ENCODE data around the gene TAS2R9. TPM values are rescaled to one million over a fixed set of nuclear protein-coding genes. Genes with fewer than 3 reads are reported as not detected.
"Not testable (repeated sequence)": the region's sequence is repeated elsewhere in the genome, so short reads cannot be mapped to it uniquely, and the experiment has no call there.

TAS2R9 gene
- total RNA-seq, 1 experiment from 2014 or later: not detected

DNA sequence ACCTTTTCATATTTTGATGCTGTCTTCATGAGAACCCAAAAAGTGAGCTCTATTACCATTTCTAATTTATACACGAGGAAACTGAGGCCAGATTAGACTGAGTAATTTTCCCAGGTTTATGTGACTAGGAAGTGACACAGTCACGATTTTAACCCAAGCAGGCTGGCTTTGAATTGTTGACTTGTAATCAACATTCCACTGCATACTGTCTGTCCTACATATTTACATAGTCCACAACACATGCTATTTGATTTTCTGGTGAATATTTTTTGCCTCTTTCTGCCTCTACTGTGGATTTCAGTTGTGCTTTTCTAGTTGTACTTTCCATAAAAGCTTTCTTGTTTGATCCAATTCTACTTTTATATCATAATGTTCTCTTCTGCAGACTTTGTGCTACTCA lies 15.7 kb downstream of the TAS2R9 start:
- H3K9me3 Mint-ChIP-seq (ENCODE audit: unreplicated experiment): peaks cover 10% of the 10 kb centered on the region

DNA sequence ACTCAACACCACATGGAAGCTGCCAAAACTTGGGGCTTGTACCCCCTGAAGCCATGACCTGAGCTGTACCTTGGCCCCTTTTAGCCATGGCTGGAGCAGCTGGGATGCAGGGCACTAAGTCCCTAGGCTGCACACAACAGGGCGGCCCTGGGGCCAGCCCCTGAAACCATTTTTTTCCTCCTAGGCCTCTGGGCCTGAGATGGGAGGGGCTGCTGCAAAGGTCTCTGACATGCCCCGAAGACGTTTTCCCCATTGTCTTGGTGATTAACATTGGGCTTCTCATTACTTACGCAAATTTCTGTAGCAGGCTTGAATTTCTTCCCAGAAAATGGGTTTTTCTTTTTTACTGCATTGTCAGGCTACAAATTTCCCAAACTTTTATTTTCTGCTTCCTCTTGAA lies 18.2 kb downstream of the TAS2R9 start:
- CTCF ChIA-PET: not testable (repeated sequence)

More for the DNA sequence above, 15.7 kb downstream of the TAS2R9 start:
- intact Hi-C loops (cut with micrococcal nuclease; ENCODE audit: unreplicated experiment): no loop called here
- H3K36me3 ChIP-seq (ENCODE audit: control insufficient read depth, insufficient read depth, low read length): no peaks in the 10 kb centered on the region
- no peak for DNase-seq
- H3K27me3 Mint-ChIP-seq (ENCODE audit: insufficient read depth, unreplicated experiment): peaks cover 14% of the 10 kb centered on the region
- no peaks in the 10 kb centered on the region for H3K9me3 ChIP-seq
- no TSS peak for BruUV-seq (replicated peaks)
- no peak overlapping the region for H3K27ac Mint-ChIP-seq (ENCODE audit: unreplicated experiment)
- ChIA-PET CTCF (no interaction called here), POLR2A (no interaction called here)
- H3K27me3 ChIP-seq (replicated peaks; ENCODE audit: control insufficient read depth, insufficient read depth, low read length): peaks cover 2% of the 10 kb centered on the region; the same call in 1 of the 2 replicates
- no peak overlapping the region for H3K4me3 ChIP-seq (ENCODE audit: low read depth, low read length)
- no peaks in the 10 kb centered on the region for H3K36me3 Mint-ChIP-seq (ENCODE audit: insufficient read depth, unreplicated experiment)
- peaks cover 7% of the 10 kb centered on the region for H3K4me1 Mint-ChIP-seq (ENCODE audit: low read depth, unreplicated experiment)
- no peak overlapping the region for H3K4me3 Mint-ChIP-seq (ENCODE audit: unreplicated experiment)
- TF ChIP-seq, protein P1, sequence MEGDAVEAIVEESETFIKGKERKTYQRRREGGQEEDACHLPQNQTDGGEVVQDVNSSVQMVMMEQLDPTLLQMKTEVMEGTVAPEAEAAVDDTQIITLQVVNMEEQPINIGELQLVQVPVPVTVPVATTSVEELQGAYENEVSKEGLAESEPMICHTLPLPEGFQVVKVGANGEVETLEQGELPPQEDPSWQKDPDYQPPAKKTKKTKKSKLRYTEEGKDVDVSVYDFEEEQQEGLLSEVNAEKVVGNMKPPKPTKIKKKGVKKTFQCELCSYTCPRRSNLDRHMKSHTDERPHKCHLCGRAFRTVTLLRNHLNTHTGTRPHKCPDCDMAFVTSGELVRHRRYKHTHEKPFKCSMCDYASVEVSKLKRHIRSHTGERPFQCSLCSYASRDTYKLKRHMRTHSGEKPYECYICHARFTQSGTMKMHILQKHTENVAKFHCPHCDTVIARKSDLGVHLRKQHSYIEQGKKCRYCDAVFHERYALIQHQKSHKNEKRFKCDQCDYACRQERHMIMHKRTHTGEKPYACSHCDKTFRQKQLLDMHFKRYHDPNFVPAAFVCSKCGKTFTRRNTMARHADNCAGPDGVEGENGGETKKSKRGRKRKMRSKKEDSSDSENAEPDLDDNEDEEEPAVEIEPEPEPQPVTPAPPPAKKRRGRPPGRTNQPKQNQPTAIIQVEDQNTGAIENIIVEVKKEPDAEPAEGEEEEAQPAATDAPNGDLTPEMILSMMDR (IDR thresholded peaks at IDR 0.05; ENCODE audit: insufficient read depth in 1 of 2, low read depth in 1 of 2, low read length in 1 of 2, severe bottlenecking in 1 of 2, unreplicated experiment in 1 of 2): no peak
- peaks cover 4% of the 10 kb centered on the region; the same call in 1 of the 2 replicates for H3K4me1 ChIP-seq

DNA sequence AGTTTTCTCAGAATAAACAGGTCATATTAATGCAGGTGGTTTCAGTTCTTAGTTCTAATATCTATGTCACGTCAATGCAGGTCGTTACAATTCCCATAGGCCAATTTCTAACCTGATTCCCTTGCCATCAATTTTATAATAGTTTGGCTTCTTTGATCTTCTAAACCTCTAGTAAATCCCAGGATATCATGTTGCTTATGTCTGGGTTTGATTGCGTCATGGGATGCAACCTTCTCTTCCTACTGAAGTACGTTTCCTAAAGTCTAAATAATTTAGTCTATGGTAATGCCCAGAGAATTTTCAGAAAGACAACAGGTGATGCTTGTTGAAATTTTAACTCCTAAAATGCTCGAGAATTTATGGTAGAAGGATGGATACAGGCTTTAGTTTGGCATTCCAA lies 26.7 kb downstream of the TAS2R9 start:
- no peaks in the 10 kb centered on the region for H3K9me3 ChIP-seq
- ChIA-PET POLR2A (no interaction called here), CTCF (no interaction called here)
- BruUV-seq (replicated peaks): no TSS peak
- H3K4me3 ChIP-seq (ENCODE audit: low read depth, low read length): no peak overlapping the region
- no peak for DNase-seq
- intact Hi-C loops (cut with micrococcal nuclease; ENCODE audit: unreplicated experiment): no loop called here
- H3K27me3 ChIP-seq (replicated peaks; ENCODE audit: control insufficient read depth, insufficient read depth, low read length): no peaks in the 10 kb centered on the region
- Mint-ChIP-seq H3K9me3 (ENCODE audit: unreplicated experiment) (no peaks in the 10 kb centered on the region), H3K27ac (ENCODE audit: unreplicated experiment) (no peak overlapping the region), H3K4me1 (ENCODE audit: low read depth, unreplicated experiment) (peaks cover 8% of the 10 kb centered on the region), H3K4me3 (ENCODE audit: unreplicated experiment) (no peak overlapping the region), H3K36me3 (ENCODE audit: insufficient read depth, unreplicated experiment) (no peaks in the 10 kb centered on the region), H3K27me3 (ENCODE audit: insufficient read depth, unreplicated experiment) (no peaks in the 10 kb centered on the region)
- no peaks in the 10 kb centered on the region for H3K36me3 ChIP-seq (ENCODE audit: control insufficient read depth, insufficient read depth, low read length)
- peaks cover 9% of the 10 kb centered on the region; the same call in 1 of the 2 replicates for H3K4me1 ChIP-seq
- TF ChIP-seq, protein P1 (IDR thresholded peaks at IDR 0.05; ENCODE audit: insufficient read depth in 1 of 2, low read depth in 1 of 2, low read length in 1 of 2, severe bottlenecking in 1 of 2, unreplicated experiment in 1 of 2): no peak

More for the DNA sequence above, 18.2 kb downstream of the TAS2R9 start:
- H3K4me1 ChIP-seq; H3K9me3 Mint-ChIP-seq (ENCODE audit: unreplicated experiment); H3K4me1 Mint-ChIP-seq (ENCODE audit: low read depth, unreplicated experiment); H3K27me3 Mint-ChIP-seq (ENCODE audit: insufficient read depth, unreplicated experiment); H3K36me3 Mint-ChIP-seq (ENCODE audit: insufficient read depth, unreplicated experiment); DNase-seq; BruUV-seq (replicated peaks); H3K4me3 Mint-ChIP-seq (ENCODE audit: unreplicated experiment); H3K27me3 ChIP-seq (replicated peaks; ENCODE audit: control insufficient read depth, insufficient read depth, low read length); intact Hi-C loops (cut with micrococcal nuclease; ENCODE audit: unreplicated experiment); POLR2A ChIA-PET; H3K9me3 ChIP-seq; H3K27ac Mint-ChIP-seq (ENCODE audit: unreplicated experiment); H3K4me3 ChIP-seq (ENCODE audit: low read depth, low read length); H3K36me3 ChIP-seq (ENCODE audit: control insufficient read depth, insufficient read depth, low read length): not testable (repeated sequence)

DNA sequence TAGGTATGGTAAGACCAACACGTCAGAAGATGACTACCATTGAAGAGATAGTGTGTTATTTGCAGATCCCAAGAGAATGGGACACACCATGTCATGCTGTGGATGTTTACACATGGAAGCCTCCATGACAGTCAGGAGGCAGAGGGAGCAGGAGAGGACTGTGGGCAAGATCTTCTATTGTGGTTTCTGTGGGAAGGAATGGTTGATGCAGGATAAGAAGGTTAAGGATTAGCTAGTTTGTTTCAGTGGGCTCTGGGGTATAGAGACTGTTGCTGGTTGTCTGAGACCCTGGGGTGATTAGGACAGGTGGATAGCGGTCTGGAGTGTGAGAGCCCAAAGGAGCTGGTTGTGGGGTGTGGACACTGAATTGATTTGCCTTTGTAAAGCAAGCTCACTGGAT lies 30.9 kb downstream of the TAS2R9 start:
- no peaks in the 10 kb centered on the region for H3K36me3 ChIP-seq (ENCODE audit: control insufficient read depth, insufficient read depth, low read length)
- Mint-ChIP-seq H3K4me1 (ENCODE audit: low read depth, unreplicated experiment) (peaks cover 8% of the 10 kb centered on the region), H3K4me3 (ENCODE audit: unreplicated experiment) (no peak overlapping the region), H3K27me3 (ENCODE audit: insufficient read depth, unreplicated experiment) (peaks cover 11% of the 10 kb centered on the region), H3K27ac (ENCODE audit: unreplicated experiment) (no peak overlapping the region), H3K9me3 (ENCODE audit: unreplicated experiment) (no peaks in the 10 kb centered on the region), H3K36me3 (ENCODE audit: insufficient read depth, unreplicated experiment) (no peaks in the 10 kb centered on the region)
- no TSS peak for BruUV-seq (replicated peaks)
- no peaks in the 10 kb centered on the region; the same call in 1 of the 2 replicates for H3K9me3 ChIP-seq
- TF ChIP-seq, protein P1 (IDR thresholded peaks at IDR 0.05; ENCODE audit: insufficient read depth in 1 of 2, low read depth in 1 of 2, low read length in 1 of 2, severe bottlenecking in 1 of 2, unreplicated experiment in 1 of 2): no peak
- peaks cover 9% of the 10 kb centered on the region; the same call in 1 of the 2 replicates for H3K4me1 ChIP-seq
- CTCF ChIA-PET: interaction anchor here (0.6 kb wide), 1 partner anchor 1298 kb away, joined by 3 read pairs; no protein-coding TSS in a partner anchor
- intact Hi-C loops (cut with micrococcal nuclease; ENCODE audit: unreplicated experiment): no loop called here
- H3K27me3 ChIP-seq (replicated peaks; ENCODE audit: control insufficient read depth, insufficient read depth, low read length): 0 out of 2 replicates have a peak, but pooled peaks cover 1% of the 10 kb centered on the region
- H3K4me3 ChIP-seq (ENCODE audit: low read depth, low read length): no peak overlapping the region
- POLR2A ChIA-PET: no interaction called here
- no peak for DNase-seq

All from Caco-2 (cell line).